Mesendoderm (in vitro differentiated cells): ENCODE measurements around the gene CTIF.

Source experiments
- DNase-seq: peaks from one replicate; pipeline ENCODE4 v3.0.0; 2013
- H2AK5ac ChIP-seq: 2 replicates; pipeline ENCODE4 v1.6.1; 2013; ENCODE audit warnings: low read length, inconsistent platforms
- H2BK120ac ChIP-seq: 2 replicates; pipeline ENCODE4 v1.6.1; 2013; ENCODE audit warnings: low read depth, mild to moderate bottlenecking, low read length, moderate library complexity, mixed read lengths
- H2BK15ac ChIP-seq: replicated peaks from 2 replicates; pipeline ENCODE4 v1.6.1; 2013; ENCODE audit warnings: low read depth, mild to moderate bottlenecking, moderate library complexity
- H2BK5ac ChIP-seq: 2 replicates; pipeline ENCODE4 v1.6.1; 2013; ENCODE audit warnings: low read length, inconsistent platforms
- H3K18ac ChIP-seq: 2 replicates; pipeline ENCODE4 v1.6.1; 2013; ENCODE audit warnings: mild to moderate bottlenecking, low read length, mixed read lengths
- H3K23ac ChIP-seq: one replicate; pipeline ENCODE4 v1.6.1; 2013; ENCODE audit warnings: low read length
- H3K27ac ChIP-seq: 2 replicates; pipeline ENCODE4 v1.5.1; 2013; ENCODE audit warnings: low read depth, mild to moderate bottlenecking, inconsistent platforms, low read length, moderate library complexity
- H3K27me3 ChIP-seq: 2 replicates; pipeline ENCODE4 v1.6.1; 2013; ENCODE audit warnings: low read length, control low read depth, mild to moderate bottlenecking, inconsistent platforms; ENCODE audit not compliant: insufficient read depth, poor library complexity
- H3K36me3 ChIP-seq: 2 replicates; pipeline ENCODE4 v1.6.1; 2013; ENCODE audit warnings: low read length, inconsistent platforms; ENCODE audit not compliant: control insufficient read depth, insufficient read depth
- H3K4ac ChIP-seq: one replicate; pipeline ENCODE4 v1.6.1; 2013; ENCODE audit warnings: low read depth, mild to moderate bottlenecking, low read length, moderate library complexity
- H3K4me1 ChIP-seq: 2 replicates; pipeline ENCODE4 v1.6.1; 2013; ENCODE audit warnings: low read depth, low read length, inconsistent platforms; ENCODE audit not compliant: control insufficient read depth
- H3K4me2 ChIP-seq: 2 replicates; pipeline ENCODE4 v1.6.1; 2013; ENCODE audit warnings: low read length
- H3K4me3 ChIP-seq: 2 replicates; pipeline ENCODE4 v1.5.1; 2013; ENCODE audit warnings: mild to moderate bottlenecking, low read length
- H3K56ac ChIP-seq: one replicate; pipeline ENCODE4 v1.6.1; 2013; ENCODE audit warnings: low read length
- H3K79me1 ChIP-seq: 2 replicates; pipeline ENCODE4 v1.6.1; 2013; ENCODE audit warnings: low read length, inconsistent platforms
- H3K79me2 ChIP-seq: 2 replicates; pipeline ENCODE4 v1.6.1; 2013; ENCODE audit warnings: mild to moderate bottlenecking, low read length; ENCODE audit not compliant: control insufficient read depth, insufficient read depth
- H3K9ac ChIP-seq: 2 replicates; pipeline ENCODE4 v1.6.1; 2013; ENCODE audit warnings: low read length, inconsistent platforms
- H4K5ac ChIP-seq: one replicate; pipeline ENCODE4 v1.6.1; 2013; ENCODE audit warnings: low read length
- H4K8ac ChIP-seq: one replicate; pipeline ENCODE4 v1.6.1; 2013; ENCODE audit warnings: low read depth, mild to moderate bottlenecking, control low read depth, low read length, moderate library complexity
- WGBS: extraction: QIAGEN DNeasy Blood & Tissue Kit; methylation state at CpG from one replicate; pipeline ENCODE4 v1.1.7; 2013; ENCODE audit warnings: low lambda C conversion rate, missing lambda C conversion rate; ENCODE audit not compliant: insufficient coverage; ENCODE audit errors: extremely low coverage; 5-methylcytosine and 5-hydroxymethylcytosine counted together

CTIF gene

GRCh38 chr18:48750485-48751175, 211.8 kb downstream of the CTIF start:
- no peak overlapping the region for H4K5ac ChIP-seq
- H3K79me2 ChIP-seq, result no peaks in the 10 kb centered on the region
- H3K79me1 ChIP-seq, result no peaks in the 10 kb centered on the region
- no peak overlapping the region for H2BK120ac ChIP-seq
- no peak overlapping the region for H3K4me2 ChIP-seq
- no peak overlapping the region for H3K4ac ChIP-seq
- no peak overlapping the region for H2BK15ac ChIP-seq
- H3K9ac ChIP-seq, result no peak overlapping the region
- H3K56ac ChIP-seq, result no peak overlapping the region
- DNase-seq, result no peak
- no peak overlapping the region for H3K4me3 ChIP-seq
- H2AK5ac ChIP-seq, result no peak overlapping the region
- no peak overlapping the region for H3K18ac ChIP-seq
- no peaks in the 10 kb centered on the region for H3K36me3 ChIP-seq
- no peaks in the 10 kb centered on the region for H3K4me1 ChIP-seq
- H4K8ac ChIP-seq, result no peak overlapping the region
- H3K23ac ChIP-seq, result no peak overlapping the region
- H2BK5ac ChIP-seq, result no peak overlapping the region
- no peaks in the 10 kb centered on the region for H3K27me3 ChIP-seq
- no peak overlapping the region for H3K27ac ChIP-seq
- WGBS, result no CpG with 5 or more reads among the region's 11 CpGs

GRCh38 chr18:48751727-48752468, 213.1 kb downstream of the CTIF start:
- Histone ChIP-seq H3K36me3 (no peaks in the 10 kb centered on the region), H2BK5ac (no peak overlapping the region), H3K4me1 (no peaks in the 10 kb centered on the region), H4K8ac (no peak overlapping the region), H3K18ac (no peak overlapping the region), H3K27ac (no peak overlapping the region), H3K79me2 (no peaks in the 10 kb centered on the region), H4K5ac (no peak overlapping the region), H3K9ac (no peak overlapping the region), H3K4me2 (no peak overlapping the region), H3K27me3 (no peaks in the 10 kb centered on the region), H2BK15ac (no peak overlapping the region), H2AK5ac (no peak overlapping the region), H3K56ac (no peak overlapping the region), H2BK120ac (no peak overlapping the region), H3K4me3 (no peak overlapping the region), H3K79me1 (no peaks in the 10 kb centered on the region), H3K23ac (no peak overlapping the region), H3K4ac (no peak overlapping the region)
- no peak for DNase-seq
- WGBS, result no CpG with 5 or more reads among the region's 8 CpGs

- H3K79me1 ChIP-seq, result no peaks in the 10 kb centered on the region
- H2BK15ac ChIP-seq, result no peak overlapping the region
- no peak for DNase-seq
- no CpG with 5 or more reads among the region's 8 CpGs for WGBS
- no peak overlapping the region for H3K4ac ChIP-seq
- no peaks in the 10 kb centered on the region for H3K27me3 ChIP-seq
- H3K23ac ChIP-seq, result no peak overlapping the region
- no peak overlapping the region for H3K9ac ChIP-seq
- H3K18ac ChIP-seq, result no peak overlapping the region
- H3K79me2 ChIP-seq, result no peaks in the 10 kb centered on the region
- no peak overlapping the region for H2BK120ac ChIP-seq
- H3K4me1 ChIP-seq, result no peaks in the 10 kb centered on the region
- H4K8ac ChIP-seq, result no peak overlapping the region
- H3K27ac ChIP-seq, result no peak overlapping the region
- no peak overlapping the region for H4K5ac ChIP-seq
- no peaks in the 10 kb centered on the region for H3K36me3 ChIP-seq
- no peak overlapping the region for H3K4me2 ChIP-seq
- no peak overlapping the region for H3K56ac ChIP-seq
- H2BK5ac ChIP-seq, result no peak overlapping the region
- no peak overlapping the region for H2AK5ac ChIP-seq
- H3K4me3 ChIP-seq, result no peak overlapping the region
These were observed 213.6 kb downstream of the CTIF start for GRCh38 chr18:48752478-48752877.

GRCh38 chr18:48752928-48753327, 214.1 kb downstream of the CTIF start:
- Histone ChIP-seq H3K56ac (no peak overlapping the region), H3K4me2 (no peak overlapping the region), H2BK15ac (no peak overlapping the region), H3K27ac (no peak overlapping the region), H3K9ac (no peak overlapping the region), H2BK5ac (no peak overlapping the region), H2AK5ac (no peak overlapping the region), H2BK120ac (no peak overlapping the region), H3K36me3 (no peaks in the 10 kb centered on the region), H4K8ac (no peak overlapping the region), H3K23ac (no peak overlapping the region), H3K79me1 (no peaks in the 10 kb centered on the region), H3K4me3 (no peak overlapping the region), H3K79me2 (no peaks in the 10 kb centered on the region), H3K18ac (no peak overlapping the region), H3K4ac (no peak overlapping the region), H3K4me1 (no peaks in the 10 kb centered on the region), H4K5ac (no peak overlapping the region), H3K27me3 (no peaks in the 10 kb centered on the region)
- whole genome bisulfite sequencing, result no CpG with 5 or more reads among the region's 8 CpGs
- DNase-seq, result no peak

GRCh38 chr18:48753691-48754090, 214.9 kb downstream of the CTIF start:
- H4K8ac ChIP-seq, result no peak overlapping the region
- H3K4ac ChIP-seq, result no peak overlapping the region
- no peaks in the 10 kb centered on the region for H3K36me3 ChIP-seq
- no peaks in the 10 kb centered on the region for H3K79me2 ChIP-seq
- no peak for DNase-seq
- H3K4me2 ChIP-seq, result no peak overlapping the region
- no peak overlapping the region for H3K9ac ChIP-seq
- H3K27me3 ChIP-seq, result no peaks in the 10 kb centered on the region
- no peak overlapping the region for H3K18ac ChIP-seq
- no peak overlapping the region for H3K4me3 ChIP-seq
- no peak overlapping the region for H2BK15ac ChIP-seq
- H2BK5ac ChIP-seq, result no peak overlapping the region
- no peak overlapping the region for H2BK120ac ChIP-seq
- no peak overlapping the region for H4K5ac ChIP-seq
- no peaks in the 10 kb centered on the region for H3K79me1 ChIP-seq
- no peak overlapping the region for H2AK5ac ChIP-seq
- H3K27ac ChIP-seq, result no peak overlapping the region
- no peak overlapping the region for H3K56ac ChIP-seq
- no peak overlapping the region for H3K23ac ChIP-seq
- no CpG with 5 or more reads among the region's 11 CpGs for WGBS
- no peaks in the 10 kb centered on the region for H3K4me1 ChIP-seq
